GM21717 (cell line): ENCODE measurements around the gene AFF3.

ENCODE experiments used
- ATAC-seq: cut with Tn5 transposase; IDR thresholded peaks from one replicate; pipeline ENCODE4 v1.9.1; 2021; ENCODE audit warnings: mild to moderate bottlenecking, moderate library complexity; ENCODE audit not compliant: unreplicated experiment

AFF3 gene

GRCh38 chr2:99651930-99652670, 490.3 kb downstream of the AFF3 start:
- no peak for ATAC-seq

GRCh38 chr2:99648906-99649789, 493.2 kb downstream of the AFF3 start:
- no peak for ATAC-seq

GRCh38 chr2:99648178-99648844, 494.1 kb downstream of the AFF3 start:
- no peak for ATAC-seq

GRCh38 chr2:99645960-99646359, 496.4 kb downstream of the AFF3 start:
- no peak for ATAC-seq

GRCh38 chr2:99644419-99644787, 498.0 kb downstream of the AFF3 start:
- no peak for ATAC-seq

GRCh38 chr2:99643787-99644418, 498.5 kb downstream of the AFF3 start:
- ATAC-seq = no peak

DNA sequence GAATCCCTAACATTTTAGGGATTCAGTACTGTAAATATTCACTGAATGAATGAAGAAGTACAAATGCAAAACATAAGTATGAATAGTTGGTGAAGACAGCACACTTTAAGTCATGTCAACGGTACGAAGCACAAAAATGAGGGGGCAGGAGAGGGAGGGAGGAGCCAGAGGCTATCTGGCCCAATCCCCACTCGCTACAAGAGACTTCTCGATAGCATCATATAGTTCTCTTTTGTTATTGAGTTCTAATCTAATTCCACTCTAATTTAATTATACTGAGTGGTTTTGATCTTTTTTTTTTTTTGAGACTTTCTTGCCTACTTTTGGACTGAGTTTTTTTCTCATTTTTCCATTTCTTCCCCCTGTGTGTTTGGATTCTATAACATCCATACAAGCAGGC, 500.4 kb downstream of the AFF3 start:
- no peak for ATAC-seq

- no peak for ATAC-seq
Measured at GRCh38 chr2:99640635-99641151, 501.7 kb downstream of the AFF3 start.

DNA sequence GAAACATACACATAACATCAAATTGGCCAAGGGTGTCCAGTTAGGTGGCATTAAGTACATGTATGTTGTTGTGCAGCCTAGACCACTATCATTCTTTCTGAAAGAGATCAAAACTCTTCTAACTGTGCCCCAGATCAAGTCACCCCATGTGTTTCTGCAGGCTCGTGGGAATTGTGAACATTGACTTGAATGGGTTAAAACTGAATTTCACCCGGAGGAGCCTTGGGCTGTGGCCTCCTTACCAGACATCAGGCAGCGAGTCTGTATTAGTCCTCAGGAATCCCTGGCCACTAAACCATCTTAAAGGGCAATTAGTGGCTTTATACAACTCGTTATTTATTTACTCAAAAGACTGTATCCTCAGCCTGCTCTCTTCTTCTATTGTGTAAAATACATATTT, 503.6 kb downstream of the AFF3 start:
- no peak for ATAC-seq

DNA sequence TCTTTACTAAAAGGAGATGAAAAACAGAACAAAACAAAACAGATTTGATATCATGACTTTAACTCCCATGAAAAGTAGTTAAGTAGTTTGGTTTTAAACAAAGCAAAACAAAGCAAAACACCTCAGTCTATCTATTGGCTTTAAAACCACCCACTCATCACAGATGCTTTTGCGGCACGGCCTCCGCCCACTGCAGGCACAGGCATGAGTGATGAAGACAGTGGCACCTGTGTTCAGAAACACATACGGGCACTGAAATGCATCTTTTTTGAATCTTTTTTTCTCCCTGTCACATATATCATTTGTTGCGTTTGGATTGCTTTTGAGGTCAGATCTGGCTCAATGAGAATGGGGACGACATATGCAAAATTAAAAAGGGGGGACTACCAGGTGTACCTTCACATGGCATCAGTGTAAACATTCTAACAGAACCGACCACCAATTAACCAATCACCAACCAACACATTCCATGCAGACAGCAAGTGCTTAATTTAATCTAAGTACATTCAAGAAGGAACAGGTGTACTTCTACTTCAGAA, 505.2 kb downstream of the AFF3 start:
- no peak for ATAC-seq

- no peak for ATAC-seq
Measured at GRCh38 chr2:99636144-99637034, 506.0 kb downstream of the AFF3 start.

DNA sequence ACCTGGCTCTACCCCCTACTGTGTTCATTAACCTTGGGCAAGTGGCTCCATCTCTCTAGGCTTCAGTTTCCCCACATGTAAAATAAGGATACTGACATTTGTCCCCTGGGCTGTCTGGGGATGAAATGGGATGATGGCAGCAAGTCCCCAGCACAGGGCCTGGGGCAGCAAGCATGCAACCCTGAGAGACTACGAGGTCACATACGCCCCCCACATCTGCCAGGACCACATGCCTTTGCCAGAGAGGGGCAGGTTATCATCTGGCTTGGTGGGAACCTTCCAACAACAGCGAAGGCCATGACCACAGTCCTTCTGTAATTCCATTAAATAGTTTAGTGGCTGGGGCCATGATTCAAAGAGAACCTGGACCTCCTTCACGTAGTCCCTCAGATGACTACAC, 506.7 kb downstream of the AFF3 start:
- no peak for ATAC-seq

- no peak for ATAC-seq
Measured at GRCh38 chr2:99634234-99634633, 508.2 kb downstream of the AFF3 start.

DNA sequence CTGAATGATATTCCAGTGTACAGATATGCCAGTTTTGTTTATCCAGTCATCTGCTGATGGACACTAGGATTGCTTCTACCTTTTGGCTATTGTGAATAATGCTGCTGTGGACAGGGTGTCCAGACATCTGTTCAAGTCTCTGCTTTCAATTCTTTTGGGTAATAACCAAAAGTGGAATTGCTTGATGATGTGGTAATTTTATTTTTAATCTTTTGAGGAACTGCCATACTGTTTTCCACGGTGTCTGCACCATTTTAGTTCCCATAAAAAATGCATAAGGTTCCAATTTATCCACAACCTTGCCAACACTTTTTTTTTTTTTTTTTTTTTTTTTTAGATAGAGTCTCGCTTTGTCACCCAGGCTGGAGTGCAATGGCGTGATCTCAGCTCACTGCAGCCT, 510.7 kb downstream of the AFF3 start:
- no peak for ATAC-seq

DNA sequence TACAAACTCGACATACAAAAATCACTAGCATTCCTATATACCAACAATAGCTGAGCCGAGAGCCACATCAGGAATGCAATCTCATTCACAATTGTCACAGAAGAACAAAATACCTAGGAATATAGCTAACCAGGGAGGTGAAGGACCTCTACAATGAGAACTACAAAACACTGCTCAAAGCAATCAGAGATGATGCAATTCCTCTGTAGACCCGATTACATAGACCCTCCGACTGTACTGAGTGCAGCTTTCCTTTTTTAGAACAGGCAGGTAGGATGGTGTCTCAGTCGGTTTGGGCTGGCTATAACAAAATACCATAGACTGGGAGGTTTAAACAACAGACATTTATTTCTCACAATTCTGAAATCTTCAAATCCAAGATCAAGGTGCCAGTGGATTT, 513.1 kb downstream of the AFF3 start:
- ATAC-seq = no peak

GRCh38 chr2:99626158-99626557, 516.2 kb downstream of the AFF3 start:
- ATAC-seq = no peak

- no peak for ATAC-seq
Measured at GRCh38 chr2:99624677-99625076, 517.7 kb downstream of the AFF3 start.

DNA sequence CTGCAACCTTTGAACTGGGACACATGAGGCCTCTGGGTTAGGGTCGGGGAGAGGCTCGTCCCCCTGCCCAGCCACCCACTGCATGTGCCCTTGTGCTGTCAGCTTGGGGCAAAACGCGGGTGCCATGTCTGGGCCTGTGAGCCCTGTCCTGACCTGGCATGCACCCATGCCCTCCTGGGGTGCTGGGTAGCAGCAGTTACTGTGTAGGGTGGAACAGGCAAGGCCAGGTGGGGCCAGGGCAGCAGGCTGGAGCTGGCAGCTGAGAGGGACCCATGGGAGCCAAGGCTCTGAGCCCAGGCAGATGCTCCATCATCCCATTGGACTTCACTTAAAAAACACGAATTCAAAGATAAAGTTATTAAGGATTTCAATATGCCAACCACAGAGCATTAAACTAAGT, 518.8 kb downstream of the AFF3 start:
- ATAC-seq = no peak

DNA sequence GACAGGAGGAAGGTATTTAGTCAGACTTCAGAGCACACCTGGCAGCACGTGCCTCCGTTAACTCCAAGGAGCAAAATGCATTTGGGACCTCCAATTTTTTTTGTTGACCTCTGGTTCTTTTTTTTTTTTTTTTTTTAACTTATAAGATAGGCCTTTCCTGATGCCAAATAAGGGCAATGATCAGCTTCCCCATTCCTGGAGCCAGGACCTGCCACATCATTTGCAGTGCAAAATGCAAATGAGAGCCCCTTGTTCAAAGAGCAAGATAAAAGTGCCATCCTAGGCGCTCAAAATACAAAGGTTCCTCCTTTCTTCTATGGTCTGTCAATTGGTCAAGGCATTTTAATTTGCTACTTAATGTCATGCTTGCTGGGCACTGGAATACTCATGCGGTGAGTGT, 519.4 kb downstream of the AFF3 start:
- ATAC-seq = no peak

GRCh38 chr2:99622534-99622933, 519.9 kb downstream of the AFF3 start:
- no peak for ATAC-seq
